Left cardiac atrium (tissue), 4 donors: Measurements from ENCODE around the gene CDC42EP1. TPM values are rescaled to one million over a fixed set of nuclear protein-coding genes. Genes with fewer than 3 reads are reported as not detected.
"Not testable (repeated sequence)": the region's sequence is repeated elsewhere in the genome, so short reads cannot be mapped to it uniquely, and the experiment has no call there.

Experiments
- ATAC-seq, 2 donors: fragments of 200-7000 bp; cut with Tn5 transposase; one replicate each; pipeline ENCODE4 v1.9.1; 2020; ENCODE audit warnings: mild to moderate bottlenecking in 2 of 2, moderate library complexity in 2 of 2
- DNase-seq: peaks from one replicate; pipeline ENCODE4 v3.0.0-alpha.2; 2020
- intact Hi-C, 2 donors: fragments of 100-400 bp; cut with DNase I; formaldehyde crosslinking; loops; one replicate each; pipeline versions ENCODE4 v1.14.1 to v1.15.1; 2022 to 2023
- total RNA-seq, 2 donors: library from RNA; stranded (reverse); fragmentation: NEBNext Ultra II Directional; extraction: Animal tissue kit (Norgen Biotek cat#: 25700); gene quantifications; one replicate each; pipeline ENCODE4 v1.2.1, GENCODE V29; 2021
- donor health status: DM: no; HTN: yes; CAD: no.
- donor health status: DM: no; HTN: yes; CAD: no; lungs with severe emphysema.
- donor health status: DM: yes; HTN: yes; CAD: no.
- donor health status: Dilated cardiomyopathy.

The CDC42EP1 gene
- total RNA-seq, 2 donors from 2014 or later: 20.9 to 44.6 TPM

DNA sequence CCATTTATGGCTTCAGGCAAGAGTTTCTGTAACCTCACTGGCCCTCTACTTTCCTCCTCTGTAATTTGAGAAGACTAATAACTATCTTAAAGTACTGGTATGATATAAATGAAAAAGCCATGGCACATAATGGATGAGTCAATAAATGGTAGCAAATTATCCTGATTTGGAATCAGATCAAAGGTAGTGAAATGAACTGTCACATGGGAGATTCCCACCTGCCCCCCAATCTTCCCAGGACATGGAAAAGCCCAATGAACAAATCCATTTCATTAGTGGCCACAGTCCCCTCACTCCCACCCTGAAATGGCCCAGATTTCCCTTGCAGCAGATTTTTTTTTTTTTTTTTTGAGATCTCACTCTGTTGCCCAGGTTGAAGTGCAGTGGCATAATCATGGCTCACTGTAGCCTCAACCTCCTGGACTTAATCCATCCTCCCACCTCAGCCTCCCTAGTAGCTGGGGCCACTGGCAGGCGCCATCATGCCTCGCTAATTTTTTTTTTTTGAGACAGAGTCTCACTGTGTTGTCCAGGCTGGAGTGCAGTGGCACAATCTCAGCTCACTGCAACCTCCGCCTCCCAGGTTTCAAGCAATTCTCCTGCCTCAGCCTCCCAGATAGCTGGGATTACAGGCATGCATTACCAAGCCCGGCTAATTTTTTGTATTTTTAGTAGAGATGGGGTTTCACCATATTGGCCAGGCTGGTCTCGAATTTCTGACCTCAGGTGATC is 42.4 kb downstream of the CDC42EP1 start:
- DNase-seq, intact Hi-C loops, ATAC-seq: not testable (repeated sequence)

DNA sequence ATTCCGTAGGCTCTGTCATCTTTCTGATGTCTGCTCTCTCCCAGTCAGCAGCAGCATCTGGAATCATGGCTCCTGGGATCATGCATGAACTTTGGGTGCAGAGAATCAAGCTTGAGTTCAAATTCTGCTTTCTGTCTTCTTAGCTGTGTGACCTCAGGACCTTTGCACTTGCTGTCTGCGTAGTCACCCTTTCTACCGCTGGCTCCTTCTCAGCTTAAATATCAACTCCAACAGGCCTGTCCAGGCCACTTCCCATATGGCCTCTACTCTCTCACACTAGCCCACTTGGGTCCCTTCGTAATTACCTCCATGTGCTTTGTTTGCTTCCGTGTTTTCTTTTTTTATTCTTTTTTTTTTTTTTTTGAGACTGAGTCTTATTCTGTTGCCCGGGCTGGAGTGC is 43.8 kb downstream of the CDC42EP1 start:
- ATAC-seq (no peak), DNase-seq (no peak)
- intact Hi-C loops: no loop called here

DNA sequence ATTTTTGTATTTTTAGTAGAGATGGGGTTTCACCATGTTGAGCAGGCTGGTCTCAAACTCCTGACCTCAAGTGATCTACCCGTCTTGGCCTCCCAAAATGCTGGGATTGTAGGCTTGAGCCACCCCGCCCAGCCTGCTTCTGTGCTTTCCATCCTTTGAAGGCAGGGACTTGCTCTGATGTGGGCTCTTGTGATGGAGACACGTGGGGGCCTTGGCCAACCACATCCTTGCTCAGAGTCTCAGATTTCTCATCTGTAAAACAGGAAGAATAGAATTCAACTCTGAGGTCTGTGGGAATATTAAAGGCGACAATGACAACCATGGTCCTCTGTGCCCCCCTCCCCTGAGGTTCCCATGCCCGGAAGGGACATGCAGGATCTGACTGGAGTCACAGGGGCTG is 44.6 kb downstream of the CDC42EP1 start:
- intact Hi-C loops: no loop called here
- ATAC-seq (no peak), DNase-seq (no peak)

- DNase-seq (peak; percentile 78), ATAC-seq (peak in 1 of 2 donors; percentile 26)
- intact Hi-C loops: no loop called here
Measured at GRCh38 chr22:37607010-37607934, 47.0 kb downstream of the CDC42EP1 start.

DNA sequence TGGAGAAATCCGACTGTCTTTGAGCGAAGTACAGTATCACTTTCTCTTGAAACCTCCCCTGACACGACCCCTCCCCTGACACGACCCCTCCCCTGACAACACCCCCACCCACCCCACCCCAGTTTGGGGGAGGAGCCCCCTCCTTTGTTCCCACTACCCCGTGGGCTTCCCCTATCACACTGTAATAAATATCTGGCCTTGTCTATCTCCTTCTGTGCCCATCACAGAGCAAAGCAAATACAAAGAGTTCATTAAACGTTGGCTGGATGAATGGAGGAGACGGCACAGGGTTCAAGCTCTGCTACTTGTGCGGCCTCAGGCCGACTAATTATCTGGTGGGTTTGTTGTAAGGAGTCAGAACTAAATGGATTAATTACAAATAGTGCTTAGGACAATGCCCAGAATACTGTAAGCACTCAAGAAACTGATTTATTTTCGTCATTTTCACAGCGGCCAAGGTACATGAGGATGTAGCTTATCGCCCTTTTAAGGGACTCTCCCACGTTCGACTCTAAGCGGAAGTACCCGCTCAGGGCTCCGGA is 47.7 kb downstream of the CDC42EP1 start:
- DNase-seq: no peak
- peak in 1 of 2 donors; percentile 0 for ATAC-seq
- intact Hi-C loops: no loop called here

- DNase-seq (peak; percentile 97), ATAC-seq (peak; percentile 89 to 91)
- intact Hi-C loops: no loop called here
Measured at GRCh38 chr22:37608477-37609239, 48.4 kb downstream of the CDC42EP1 start, which contains the start of gene GGA1. Gene GGA1, plus strand, starts transcription at chr22:37608834. Its CDS starts 27 bp downstream, at chr22:37608861.

DNA sequence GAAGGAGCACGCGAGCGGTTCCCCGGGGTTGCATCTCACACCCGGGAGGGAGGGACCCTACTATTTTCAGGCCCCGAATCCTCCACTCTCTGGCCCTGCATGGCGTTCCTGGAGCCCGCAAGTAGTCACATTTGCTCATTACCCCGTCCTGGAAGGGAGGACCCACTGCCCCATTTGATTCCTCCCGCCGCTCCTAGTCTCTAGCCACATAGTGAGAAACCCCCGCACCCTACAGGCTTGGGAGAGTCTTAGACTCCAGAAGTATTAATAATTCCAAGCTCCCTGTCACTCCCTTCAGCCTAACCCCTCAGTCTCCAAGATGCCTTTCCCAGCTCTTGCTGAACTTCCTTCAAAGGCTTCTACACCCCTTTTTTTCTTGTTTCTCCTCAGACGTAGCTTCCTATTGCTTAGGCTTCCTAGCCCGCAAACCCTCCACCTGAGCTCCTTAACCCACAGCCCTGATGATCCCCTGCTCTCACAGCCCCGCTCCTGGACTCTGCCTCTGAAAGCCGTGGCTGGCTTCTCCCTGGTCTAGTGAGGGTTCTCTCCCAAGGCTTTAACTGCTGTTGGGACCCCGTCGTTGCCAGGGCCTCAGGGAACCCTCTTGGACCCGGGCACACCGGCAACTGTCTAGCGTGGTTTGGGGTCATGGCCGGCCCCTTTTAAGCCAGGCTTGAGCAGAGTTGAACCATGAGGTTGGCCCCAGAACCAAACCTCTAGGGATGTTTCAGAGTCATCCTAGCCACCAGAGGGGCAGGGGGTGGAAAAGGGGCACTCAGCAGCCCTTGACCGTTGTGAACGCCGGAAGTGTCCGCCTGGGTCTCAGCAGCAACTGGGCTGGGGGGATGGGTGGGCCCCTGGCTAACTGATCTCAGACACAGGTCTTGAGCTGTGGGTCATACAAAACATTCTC is 49.2 kb downstream of the CDC42EP1 start:
- DNase-seq: no peak
- intact Hi-C loops: no loop called here
- no peak for ATAC-seq

GRCh38 chr22:37610153-37610475 is 49.8 kb downstream of the CDC42EP1 start:
- ATAC-seq, DNase-seq, intact Hi-C loops: not testable (repeated sequence)

- intact Hi-C loops: no loop called here
- ATAC-seq (no peak), DNase-seq (no peak)
Measured at GRCh38 chr22:37610480-37611129, 50.3 kb downstream of the CDC42EP1 start.

DNA sequence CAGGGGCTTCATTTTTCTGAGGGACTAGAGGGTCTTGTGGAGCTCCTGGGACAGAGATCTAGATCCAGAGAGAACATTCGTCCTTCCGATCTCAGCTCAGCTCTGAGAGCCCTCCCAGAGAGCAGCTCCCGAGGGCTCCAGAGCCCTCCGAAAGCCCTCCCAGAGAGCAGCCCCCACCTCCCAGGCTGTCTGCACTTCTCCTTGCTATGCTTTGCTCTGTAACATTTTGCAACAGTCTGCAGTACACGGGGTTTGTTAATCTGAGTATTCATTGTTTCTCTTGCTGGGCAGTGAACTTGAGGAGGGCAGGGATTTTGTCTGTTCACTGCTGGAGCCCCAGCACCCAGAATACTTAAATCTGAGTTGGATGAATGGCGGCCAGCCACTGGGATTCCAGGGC is 50.9 kb downstream of the CDC42EP1 start:
- intact Hi-C loops: no loop called here

GRCh38 chr22:37616201-37617083 is 56.2 kb downstream of the CDC42EP1 start:
- intact Hi-C loops: no loop called here
- ATAC-seq: no peak
- no peak for DNase-seq

More for the DNA sequence above, 50.9 kb downstream of the CDC42EP1 start:
- DNase-seq (no peak), ATAC-seq (no peak)

DNA sequence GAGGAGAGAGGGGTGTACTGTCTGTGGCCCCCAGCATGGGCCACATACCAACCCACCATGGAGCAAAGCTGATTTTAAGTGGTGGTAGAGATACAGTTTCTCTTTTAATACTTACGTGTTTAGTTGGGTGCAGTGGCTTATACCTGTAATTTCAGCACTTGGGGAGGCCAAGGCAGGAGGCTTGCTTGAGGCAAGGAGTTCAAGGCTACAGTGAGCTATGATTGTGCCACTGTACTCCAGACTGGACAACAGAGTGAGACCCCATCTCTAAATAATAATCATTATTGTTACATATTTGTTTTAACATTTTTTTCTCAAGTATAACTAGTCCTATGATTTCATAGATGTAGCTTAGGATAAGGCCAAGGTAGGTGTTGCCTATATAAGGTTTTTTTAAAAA is 57.2 kb downstream of the CDC42EP1 start:
- ATAC-seq (no peak), DNase-seq (no peak)
- intact Hi-C loops: no loop called here

- DNase-seq (no peak), ATAC-seq (no peak)
- intact Hi-C loops: no loop called here
Measured at GRCh38 chr22:37618072-37618656, 57.9 kb downstream of the CDC42EP1 start.

- DNase-seq: no peak
- ATAC-seq: no peak
Measured at GRCh38 chr22:37618674-37619073, 58.4 kb downstream of the CDC42EP1 start.

More at GRCh38 chr22:37618674-37619073, 58.4 kb downstream of the CDC42EP1 start:
- intact Hi-C loops: no loop called here
